Measurements from ENCODE around the gene CRTC1.
"Not testable (repeated sequence)": the region's sequence is repeated elsewhere in the genome, so short reads cannot be mapped to it uniquely, and the experiment has no call there.

Gene CRTC1

GRCh38 chr19:18668744-18669523 lies 14.5 kb upstream of the CRTC1 start:
- DNase-seq (ENCODE audit: low spot score) (no peak), FAIRE-seq (no peak)

- DNase-seq (ENCODE audit: low spot score) (no peak), FAIRE-seq (no peak)
Measured at GRCh38 chr19:18669524-18669817, 14.0 kb upstream of the CRTC1 start.

DNA sequence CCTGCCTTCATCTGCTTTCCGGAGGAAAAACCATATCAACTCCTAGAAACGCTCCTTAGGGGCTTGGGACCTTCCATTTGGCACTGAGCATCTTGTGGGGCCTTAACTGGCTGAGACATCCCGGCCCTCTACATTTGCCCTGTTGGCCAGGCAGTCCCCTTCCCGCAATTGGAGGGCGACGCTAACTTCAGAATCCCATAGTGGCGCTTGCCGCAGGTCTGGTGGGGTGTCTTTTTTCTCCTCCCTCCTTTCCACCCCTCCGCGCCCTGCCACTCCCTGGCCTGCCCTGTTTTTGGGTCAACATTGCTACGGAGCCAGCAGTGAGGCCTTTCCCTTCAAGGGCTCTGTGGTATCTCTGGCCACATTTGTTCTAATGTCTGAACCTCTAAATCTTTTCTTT lies 13.6 kb upstream of the CRTC1 start:
- FAIRE-seq (no peak), DNase-seq (ENCODE audit: low spot score) (no peak)

- DNase-seq (ENCODE audit: low spot score): no peak
- no peak for FAIRE-seq
Measured at GRCh38 chr19:18670312-18670711, 13.2 kb upstream of the CRTC1 start.

DNA sequence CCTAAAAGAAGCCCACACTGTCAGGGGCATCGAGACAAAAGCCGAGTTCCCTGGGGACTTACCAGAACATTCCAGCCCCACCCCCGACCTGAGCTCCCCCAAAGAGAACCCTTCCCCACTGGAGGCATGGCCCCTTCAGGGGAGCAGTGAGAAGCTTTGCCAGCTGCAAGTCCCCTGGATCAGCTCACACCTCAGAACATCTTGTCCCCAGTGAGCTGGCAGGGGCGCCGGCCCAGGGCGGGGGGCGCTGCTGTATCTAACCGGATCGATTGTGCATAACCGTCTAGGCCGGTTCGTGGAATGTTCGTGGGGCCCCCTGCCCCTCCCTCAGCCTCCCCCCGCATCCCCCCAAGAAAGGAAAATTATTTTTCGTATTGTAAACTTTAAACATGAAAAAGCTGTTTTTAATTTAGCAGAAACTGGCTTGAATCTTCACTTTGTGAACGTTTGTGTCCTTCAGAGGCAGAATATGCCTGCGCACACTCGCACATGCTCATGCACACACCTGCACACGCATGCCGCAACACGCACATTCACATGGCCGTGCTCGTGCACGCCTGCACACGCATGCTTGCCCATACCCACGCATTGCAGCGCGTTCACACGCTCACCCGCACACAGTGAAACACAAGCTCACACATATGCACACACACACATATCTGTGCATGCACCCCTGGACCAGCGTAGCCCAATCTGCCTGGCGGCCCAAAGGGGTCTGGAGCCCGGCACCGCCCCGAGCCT lies 12.0 kb upstream of the CRTC1 start:
- FAIRE-seq (no peak), DNase-seq (ENCODE audit: low spot score) (no peak)

- FAIRE-seq: no peak
- no peak for DNase-seq (ENCODE audit: low spot score)
Measured at GRCh38 chr19:18672044-18672451, 11.4 kb upstream of the CRTC1 start.

DNA sequence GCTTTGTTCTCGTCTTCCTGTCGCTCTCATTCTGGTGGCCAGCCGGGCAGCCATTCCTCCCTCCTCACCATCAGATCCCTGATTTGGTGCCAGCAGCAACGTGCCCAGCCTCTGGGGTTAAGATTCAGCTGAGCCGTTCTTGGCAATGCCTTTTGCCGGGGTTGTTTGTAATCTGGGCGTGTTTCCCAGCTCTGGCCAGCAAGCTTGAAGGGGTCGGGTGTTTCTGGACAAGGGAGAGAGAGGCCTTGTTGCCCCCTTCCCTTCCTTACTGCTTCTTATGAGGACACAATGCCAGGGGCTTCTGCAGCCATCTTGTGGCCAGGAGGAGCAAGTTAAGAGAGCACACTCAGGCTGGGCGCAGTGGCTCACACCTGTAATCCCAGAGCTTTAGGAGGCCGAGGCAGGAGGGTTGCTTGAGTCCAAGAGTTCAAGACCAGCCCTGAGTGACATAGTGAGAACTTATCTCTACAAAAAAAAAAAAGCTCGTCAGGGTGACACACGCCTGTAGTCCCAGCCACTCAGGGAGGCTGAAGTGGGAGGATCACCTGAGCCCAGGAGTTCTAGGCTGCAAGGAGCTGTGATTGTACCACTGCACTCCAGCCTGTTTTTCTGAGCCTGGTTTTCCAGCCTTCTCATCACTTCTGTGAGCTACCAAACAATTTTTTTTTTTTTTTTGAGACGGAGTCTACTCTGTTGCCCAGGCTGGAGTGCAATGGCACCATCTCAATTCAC lies 10.7 kb upstream of the CRTC1 start:
- DNase-seq (ENCODE audit: low spot score) (no peak), FAIRE-seq (no peak)

DNA sequence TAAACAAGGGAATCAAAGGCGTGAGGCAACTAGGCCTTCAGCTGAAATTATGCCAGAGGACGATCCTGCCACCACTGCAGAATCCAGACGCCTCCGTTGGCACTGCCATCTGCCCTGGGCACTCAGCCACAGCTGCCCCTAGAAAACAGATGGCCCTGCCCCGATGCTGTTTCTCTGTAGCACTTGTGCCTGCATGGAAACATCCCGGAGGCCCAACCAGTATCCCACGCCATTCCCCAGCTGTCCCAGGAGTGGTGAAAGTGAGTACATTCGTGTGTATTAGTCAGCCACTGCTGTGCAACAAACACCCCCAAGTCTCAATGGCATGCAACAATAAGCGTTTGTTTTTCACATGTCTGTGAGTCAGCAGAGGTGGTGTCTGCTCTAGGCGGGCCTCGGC lies 8.9 kb upstream of the CRTC1 start:
- FAIRE-seq: no peak
- DNase-seq (ENCODE audit: low spot score): no peak

GRCh38 chr19:18675779-18676178 lies 7.7 kb upstream of the CRTC1 start:
- DNase-seq (ENCODE audit: low spot score) (no peak), FAIRE-seq (no peak)

DNA sequence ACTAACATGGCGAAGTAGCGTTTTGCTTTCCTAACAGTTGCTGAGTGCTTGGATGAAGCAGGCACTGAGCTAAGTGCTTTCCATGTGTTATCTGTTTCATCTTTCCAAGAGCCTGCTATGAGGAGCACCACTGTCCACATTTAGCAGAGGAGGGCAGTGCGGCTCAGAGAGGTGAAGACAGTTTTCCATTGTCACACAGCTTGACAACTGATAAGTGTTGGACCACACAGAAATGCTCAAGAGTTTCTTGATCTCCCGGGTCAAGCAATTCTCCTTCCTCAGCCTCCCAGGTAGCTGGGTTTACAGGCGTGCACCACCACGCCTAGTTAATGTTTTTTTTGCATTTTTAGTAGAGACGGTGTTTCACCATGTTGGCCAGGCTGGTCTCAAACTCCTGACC lies 6.8 kb upstream of the CRTC1 start:
- FAIRE-seq (no peak), DNase-seq (ENCODE audit: low spot score) (no peak)

- DNase-seq (ENCODE audit: low spot score) (no peak), FAIRE-seq (no peak)
Measured at GRCh38 chr19:18677156-18677555, 6.3 kb upstream of the CRTC1 start.

- not testable (repeated sequence) for FAIRE-seq; DNase-seq (ENCODE audit: low spot score)
Measured at GRCh38 chr19:18680148-18680547, 3.3 kb upstream of the CRTC1 start.

DNA sequence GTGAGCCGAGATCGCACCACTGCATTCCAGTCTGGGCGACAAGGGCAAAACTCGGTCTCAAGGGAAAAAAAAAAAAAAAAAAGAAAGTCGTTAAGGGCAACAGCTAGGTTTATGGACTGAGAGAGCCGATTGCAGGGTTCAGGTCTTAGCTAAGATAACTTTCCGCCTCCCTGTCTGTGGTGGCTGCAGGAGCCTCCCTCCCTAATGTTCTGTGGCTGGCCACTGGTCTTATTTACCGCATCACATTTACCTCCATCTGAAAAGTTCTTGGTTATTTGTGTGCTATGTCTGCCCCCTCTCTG lies 722 bp upstream of the CRTC1 start:
- FAIRE-seq: no peak
- DNase-seq (ENCODE audit: low spot score): no peak

GRCh38 chr19:18683958-18684641 lies 620 bp downstream of the CRTC1 start:
- FAIRE-seq (no peak), DNase-seq (ENCODE audit: low spot score) (no peak)

GRCh38 chr19:18684642-18684993 lies 1.1 kb downstream of the CRTC1 start:
- DNase-seq (ENCODE audit: low spot score) (no peak), FAIRE-seq (no peak)

DNA sequence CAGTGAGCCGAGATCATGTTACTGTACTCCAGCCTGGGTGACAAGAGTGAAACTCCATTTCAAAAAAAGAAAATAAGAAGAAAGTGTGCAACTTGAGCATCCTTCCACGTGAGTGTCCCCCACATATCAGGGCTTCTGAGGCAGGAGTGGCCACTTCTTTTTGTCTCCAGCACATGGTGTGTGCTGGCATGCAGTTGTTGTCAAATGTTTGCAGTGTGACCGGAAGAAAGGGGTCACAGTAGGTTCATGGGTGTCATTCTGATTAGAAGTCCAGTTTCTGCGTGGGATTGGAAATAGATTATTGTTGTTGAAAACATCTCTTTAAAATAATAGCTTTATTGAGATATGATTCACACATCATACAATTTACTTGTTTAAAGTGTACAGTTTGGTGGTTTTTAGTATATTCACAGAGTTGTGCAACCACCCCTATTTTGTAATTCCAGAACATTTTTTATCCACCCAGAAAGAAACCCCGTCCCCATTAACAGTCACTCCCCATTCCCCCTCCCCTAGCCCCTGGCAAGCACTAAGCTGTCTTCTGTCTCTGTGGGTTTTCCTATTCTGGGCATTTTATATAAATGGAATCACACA lies 2.2 kb downstream of the CRTC1 start:
- no peak for FAIRE-seq
- no peak for DNase-seq (ENCODE audit: low spot score)

DNA sequence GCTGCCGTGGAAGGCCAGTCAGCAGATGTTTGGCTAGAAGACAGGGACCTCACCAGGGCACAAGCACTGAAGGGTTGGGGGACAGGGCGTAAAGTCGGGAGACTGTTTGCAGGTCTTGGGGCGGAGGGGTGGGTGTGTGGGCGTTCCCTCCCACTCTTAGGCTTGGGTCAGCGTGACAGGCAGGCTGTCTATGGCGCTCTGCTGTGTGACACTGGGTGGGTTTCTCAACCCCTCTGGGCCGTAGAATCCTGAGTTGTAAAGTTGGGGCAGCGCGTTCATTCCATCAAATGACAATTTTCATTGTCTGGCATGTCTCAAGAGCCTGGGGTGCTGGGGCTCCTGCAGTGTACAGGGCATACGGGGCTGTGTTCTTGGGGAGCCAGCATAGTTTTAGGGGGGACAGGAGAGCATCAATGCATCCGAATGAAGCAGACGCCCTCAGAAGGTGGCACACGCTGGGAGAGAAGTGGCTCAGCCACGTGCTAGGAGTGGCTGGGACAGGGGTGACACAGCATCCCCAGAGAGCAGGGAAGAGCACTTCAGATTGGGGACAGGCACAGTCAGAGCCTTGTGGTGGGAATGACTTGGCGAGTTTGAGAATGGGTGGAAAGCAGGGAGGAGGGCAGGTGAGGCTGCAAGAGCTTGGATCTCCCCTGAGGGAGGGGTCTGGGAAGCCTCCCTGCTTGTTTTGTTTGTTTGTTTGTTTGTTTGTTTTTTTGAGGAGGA lies 4.4 kb downstream of the CRTC1 start:
- DNase-seq (ENCODE audit: low spot score): no peak
- no peak for FAIRE-seq

DNA sequence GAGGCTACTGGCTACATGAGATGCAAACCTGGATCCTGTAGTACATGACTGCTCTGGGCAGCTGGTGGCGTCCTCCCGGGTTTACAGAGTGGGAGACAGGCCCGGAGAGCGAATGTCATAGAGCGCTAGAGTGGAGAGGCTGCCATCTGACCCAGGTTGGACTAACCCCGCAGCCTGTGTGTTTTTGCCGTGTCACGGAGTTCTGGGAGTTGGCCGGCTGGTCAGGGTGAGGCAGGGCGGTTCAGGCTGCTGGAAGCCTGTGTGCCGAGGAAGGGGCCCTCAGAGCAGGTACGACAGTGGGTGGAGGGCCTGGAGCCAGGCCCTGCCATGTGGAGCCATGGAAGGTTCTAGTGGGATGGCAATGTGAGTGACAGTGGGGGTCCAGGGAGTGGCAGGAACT lies 12.5 kb downstream of the CRTC1 start:
- DNase-seq (ENCODE audit: low spot score): no peak

DNA sequence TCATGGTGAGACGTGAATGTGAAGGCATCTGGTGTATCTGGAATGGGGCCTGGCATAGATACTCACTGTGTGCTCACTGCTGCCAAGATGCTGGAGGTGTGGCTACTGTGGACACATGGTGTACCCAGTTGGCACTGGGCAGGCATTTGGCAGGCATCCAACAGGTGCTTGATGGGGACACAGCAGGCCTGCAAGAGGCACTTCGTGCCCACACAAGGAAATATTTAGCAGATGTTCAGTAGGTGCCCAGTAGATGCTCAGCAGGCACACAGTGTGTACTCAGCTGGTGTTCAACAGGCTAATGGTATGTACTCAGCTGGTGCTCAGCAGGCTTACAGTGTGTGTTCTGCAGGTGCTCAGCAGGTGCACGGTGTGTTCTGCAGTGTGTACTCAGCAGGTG lies 14.2 kb downstream of the CRTC1 start:
- FAIRE-seq (no peak), DNase-seq (ENCODE audit: low spot score) (no peak)

More for the DNA sequence above, 12.5 kb downstream of the CRTC1 start:
- FAIRE-seq: no peak

DNA sequence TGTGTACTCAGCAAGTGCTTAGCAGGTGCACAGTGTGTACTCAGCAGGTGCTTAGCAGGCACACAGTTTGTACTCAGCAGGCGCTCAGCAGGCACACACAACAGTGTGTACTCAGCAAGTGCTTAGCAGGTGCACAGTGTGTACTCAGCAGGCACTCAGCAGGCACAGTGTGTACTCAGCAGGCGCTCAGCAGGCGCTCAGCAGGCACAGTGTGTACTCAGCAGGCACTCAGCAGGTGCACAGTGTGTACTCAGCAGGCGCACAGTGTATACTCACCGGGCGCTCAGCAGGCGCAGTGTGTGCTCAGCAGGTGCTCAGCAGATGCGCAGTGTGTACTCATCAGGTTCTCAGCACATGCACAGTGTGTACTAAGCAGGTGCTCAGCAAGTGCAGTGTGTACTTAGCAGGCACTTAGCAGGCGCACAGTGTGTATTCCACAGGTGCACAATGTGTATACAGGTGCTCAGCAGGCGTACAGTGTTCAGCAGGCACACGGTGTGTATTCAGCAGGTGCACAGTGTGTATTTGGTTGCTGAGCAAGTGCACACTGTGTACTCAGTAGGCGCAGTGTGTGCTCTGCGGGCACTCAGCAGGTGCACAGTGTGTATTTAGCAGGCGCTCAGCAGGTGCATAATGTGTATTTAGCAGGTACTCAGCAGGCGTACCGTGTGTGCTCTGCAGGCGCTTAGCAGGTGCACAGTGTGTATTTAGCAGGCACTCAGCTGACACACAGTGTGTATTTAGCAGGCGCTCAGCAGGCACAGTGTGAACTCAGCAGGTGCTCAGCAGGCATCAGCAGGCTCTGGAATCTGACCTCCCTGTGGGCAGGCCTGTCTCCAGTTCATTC lies 15.1 kb downstream of the CRTC1 start:
- DNase-seq (ENCODE audit: low spot score) (no peak), FAIRE-seq (no peak)

Measured in RCC 7860 (cell line).